C1 segment of cervical spinal cord (tissue), 14 donors: ENCODE data around the gene CNTNAP2.

Source experiments
- DNase-seq, 14 donors: peaks; one replicate each; lab custom pipeline; 2025; lab: John Stamatoyannopoulos, UW

Gene CNTNAP2

DNA sequence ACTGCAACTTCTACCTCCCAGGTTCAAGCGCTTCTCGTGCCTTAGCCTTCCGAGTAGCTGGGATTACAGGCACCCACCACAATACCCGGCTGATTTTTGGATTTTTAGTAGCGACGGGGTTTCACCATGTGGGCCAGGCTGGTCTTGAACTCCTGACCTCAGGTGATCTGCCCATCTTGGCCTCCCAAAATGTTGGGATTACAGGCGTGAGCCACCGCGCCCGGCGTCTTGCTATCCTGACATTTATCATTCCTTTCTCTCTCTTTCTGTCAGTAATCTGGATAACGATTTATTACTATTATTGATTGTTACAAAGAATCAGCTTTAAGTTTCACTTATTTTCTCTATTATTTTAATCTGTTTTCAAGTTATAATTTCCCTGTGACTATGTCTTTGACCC lies 548.4 kb downstream of the CNTNAP2 start:
- DNase-seq = no peak

DNA sequence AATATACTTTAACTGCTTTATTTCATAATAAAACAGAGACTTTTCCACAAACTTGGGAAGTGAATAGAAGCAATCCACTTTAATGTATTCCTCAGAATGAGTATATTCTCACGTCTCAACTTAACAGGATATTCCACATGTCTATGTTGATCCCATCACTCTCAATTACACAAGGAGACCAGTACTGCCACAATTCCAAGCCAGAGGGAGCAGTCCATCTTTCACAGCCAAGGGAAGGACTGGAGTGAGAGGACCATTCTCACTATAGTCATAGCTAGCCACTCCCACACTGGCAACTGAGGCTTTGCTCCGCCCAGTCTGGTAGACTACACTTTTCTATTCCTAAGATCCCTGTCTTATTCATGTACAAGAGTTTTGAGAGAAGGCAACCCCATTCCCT lies 553.9 kb downstream of the CNTNAP2 start:
- no peak for DNase-seq

DNA sequence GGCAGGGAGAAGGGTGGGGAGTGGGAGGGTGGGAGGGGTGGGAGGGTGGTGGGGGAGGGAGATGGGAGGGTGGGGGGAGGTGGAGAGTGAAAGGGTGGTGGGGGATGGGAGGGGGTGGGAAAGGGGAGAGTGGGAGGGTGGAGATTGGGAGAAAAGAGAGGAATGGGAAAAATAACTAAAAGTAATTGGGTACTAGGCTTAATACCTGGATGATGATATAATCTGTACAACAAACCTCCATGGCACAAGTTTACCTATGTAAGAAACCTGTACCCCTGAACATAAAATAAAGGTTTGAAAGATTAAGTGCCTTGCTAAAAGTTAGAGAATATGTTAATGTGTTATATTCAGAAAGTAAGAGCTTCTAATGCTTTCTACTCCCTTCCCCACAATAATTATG lies 564.9 kb downstream of the CNTNAP2 start:
- DNase-seq = no peak

DNA sequence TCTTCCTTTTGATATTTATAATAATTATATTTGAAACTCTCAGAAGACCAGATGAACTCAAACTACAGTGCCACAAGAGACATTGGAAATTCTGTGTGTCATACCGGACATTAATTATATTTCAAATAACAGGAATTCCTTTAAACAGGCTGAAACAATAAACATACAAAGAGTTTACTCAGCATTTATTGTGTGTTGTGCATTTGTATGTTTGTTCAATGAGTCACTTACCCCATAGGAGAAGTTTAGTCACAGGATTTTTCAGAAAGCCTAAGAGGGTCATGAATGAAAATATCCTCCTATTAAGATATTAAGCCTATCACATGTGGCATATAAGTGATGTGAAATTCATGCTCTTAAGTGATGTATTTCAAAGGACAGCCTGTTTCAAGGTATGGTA lies 566.8 kb downstream of the CNTNAP2 start:
- no peak for DNase-seq

DNA sequence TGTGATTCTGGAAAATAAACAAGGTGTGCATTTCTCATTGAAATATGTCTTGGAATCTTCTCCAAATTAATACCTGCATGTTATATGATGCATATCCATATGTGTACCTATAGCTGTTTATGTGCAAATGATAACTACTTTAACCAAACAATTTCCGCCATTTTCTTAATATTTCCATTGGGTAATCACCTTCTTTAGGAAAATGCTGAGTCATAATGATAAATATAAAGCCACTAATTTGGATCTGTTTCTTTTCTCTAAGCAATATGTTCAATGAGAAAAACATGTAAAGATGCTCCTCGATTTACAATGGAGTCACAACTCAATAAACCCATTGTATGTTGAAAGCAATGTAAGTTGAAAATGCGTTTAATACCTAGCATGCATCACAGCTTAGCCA lies 574.4 kb downstream of the CNTNAP2 start:
- no peak for DNase-seq

DNA sequence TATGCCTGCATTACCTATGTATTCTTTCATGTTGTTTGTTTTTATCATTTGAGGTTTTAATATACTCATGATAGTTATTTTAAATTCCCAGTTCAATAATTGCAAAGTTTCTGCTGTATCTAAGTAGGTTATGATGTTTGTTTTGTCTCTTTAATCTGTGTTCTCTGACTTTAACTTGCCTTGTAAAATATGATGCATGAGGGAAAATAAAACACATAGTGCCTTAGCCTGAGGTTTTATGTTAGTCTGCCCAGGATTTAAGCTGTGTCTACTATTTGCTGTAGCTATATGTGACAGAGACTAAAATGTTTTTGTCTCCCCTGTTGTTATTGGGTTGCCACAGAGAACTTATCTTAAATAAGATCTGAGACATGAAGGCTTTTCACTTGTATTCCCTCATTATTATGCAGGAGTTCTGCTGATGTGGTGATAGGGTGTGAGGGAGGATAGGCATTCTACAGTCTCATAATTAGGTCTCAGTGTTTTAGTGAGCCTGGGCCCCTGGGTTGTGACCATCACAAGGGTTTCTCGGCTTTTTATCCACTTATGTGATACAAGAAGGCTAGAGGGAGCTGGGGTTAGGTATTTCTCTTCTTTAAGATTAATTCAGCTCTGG lies 582.5 kb downstream of the CNTNAP2 start:
- no peak for DNase-seq

DNA sequence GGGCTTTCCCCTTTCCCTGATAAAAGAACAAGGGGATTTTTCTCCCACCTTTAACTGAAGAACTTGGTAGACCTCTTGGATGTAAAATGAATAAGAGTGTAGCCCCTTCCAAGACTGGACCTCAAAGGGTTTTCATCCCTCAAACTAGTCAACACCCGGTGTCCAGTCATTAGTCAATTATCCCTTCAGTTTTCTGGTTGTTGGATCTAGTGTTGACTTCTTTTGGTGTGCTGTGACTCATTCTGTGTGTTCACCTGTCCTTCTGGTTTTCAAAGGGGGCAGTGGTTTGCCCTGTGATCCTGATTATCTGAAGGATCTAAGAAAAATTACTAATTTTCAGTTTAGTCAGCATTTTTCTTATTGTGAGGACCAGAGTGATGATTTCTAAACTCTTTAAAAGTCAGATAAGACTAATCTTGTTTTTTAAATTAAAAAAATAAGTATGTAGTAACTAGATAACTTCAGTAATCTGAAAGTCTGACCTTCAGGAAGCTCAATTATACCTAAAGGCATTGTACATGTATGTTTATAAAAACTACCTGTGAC lies 583.5 kb downstream of the CNTNAP2 start:
- no peak for DNase-seq

DNA sequence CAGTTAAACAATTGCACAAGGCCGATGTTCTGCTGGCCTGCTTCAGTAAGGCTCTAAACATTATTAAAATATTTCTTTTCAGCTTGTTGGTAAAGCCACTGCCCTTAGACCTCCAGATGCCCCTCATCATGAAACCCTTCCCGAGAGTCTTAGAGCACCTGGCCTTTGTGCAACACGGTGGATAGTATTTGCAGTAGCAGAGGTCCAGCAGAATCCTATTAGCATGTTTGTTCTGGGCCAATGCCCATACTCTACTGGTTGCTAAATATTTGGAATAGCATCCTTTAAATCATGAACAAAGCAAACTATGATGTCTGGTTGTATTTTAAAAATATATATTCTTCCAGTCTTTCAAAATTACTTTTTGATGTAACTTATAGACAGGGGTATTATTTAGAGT lies 584.6 kb downstream of the CNTNAP2 start:
- DNase-seq = no peak

DNA sequence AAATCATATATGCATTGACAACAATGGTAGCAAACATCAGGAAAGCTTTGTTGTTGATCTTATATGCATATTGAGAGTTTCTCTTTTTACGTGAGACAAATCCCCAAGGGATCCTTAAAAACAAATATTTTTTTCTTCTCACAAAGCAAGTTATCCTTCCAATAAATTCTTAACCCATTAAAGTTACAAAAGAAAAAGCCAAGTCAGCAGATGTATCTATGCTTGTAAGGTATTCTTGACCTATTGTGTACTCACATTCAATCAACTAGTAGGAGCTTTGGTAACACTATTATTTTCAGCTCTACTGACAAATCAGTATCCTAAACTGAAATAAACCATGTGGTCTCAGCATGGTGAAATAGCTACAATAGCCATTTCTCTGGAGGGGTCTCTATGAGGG lies 586.3 kb downstream of the CNTNAP2 start:
- DNase-seq = no peak

DNA sequence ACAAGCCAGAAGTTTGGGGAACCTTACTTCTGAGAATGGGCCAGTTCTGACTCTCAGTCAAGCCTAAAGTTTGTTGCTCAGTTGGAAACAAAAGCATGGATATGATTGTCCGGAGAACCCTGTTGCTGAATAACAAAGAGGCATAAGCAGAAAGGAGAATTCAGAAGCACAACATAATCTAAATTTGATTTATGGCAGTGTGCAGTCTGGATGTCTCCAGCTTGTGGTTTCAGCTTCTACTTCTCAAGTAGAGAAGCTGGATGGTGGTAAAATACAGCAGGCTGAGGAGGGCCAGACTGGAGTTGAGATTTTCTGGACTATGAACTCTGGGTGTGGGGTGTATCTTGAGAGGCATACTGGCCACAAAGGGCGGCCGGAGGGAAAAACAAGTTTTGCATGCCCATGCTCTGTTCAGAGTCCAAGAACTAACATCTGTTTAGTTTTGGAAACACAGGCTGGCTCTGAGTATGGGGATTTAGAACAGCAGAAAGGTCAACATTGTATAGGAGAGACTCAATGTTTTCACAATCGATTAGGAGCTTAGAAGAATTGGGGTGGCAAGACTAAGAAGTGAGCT lies 592.9 kb downstream of the CNTNAP2 start:
- no peak for DNase-seq

DNA sequence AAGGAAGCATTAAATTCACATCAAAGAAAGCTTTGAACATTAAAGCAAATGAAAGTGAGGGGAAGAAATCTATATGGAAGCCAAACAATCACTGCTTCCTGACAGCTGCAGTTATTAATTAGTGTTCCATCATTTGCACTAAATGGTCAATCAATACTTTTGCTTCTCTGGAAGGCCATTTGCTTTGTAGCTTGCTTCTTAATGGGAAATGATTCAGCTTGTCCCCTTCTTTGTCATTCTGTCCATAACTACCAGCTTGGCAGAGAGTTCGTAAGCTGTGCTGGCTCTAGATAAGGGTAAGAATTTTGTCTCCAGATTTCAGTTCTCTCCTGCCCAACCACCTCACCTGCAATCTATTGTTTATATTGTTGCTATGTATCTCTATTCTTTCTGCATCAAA lies 596.6 kb downstream of the CNTNAP2 start:
- no peak for DNase-seq

DNA sequence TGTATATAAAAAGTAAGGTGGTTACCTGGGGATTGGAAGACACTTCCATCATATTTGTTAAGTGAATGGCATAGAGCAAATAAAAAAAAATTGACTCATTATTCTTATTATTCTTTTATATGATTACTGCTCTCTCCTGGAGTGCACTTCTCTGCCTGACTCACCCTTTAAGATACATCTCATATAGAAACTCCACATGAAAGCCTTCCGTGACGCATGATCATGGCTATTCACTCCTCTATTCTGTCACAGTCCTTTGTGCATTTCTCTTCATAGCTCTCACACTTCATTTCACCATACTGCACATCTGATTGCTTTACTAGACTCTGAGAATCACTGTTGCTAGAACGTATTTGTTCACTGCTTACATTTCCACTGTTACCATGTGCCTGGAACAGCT lies 597.3 kb downstream of the CNTNAP2 start:
- no peak for DNase-seq

DNA sequence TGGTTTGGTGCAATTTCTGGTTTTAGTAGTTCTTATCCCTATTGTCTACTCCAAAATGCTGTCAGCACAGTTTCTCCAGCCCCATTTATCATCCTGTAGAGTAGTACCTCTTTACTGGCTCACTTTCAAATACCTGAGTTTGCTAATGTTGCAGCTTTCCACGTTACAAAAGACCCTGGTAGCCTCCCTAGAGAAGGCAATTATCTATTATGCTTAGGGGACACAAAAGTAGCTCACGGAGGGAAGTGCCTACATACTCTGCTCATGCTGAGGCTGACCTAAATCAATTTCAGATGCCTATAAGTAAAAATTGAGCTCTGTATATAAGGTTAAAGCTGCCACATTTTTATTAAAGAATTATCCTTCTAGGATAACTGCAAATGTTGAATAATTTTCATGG lies 603.6 kb downstream of the CNTNAP2 start:
- no peak for DNase-seq

DNA sequence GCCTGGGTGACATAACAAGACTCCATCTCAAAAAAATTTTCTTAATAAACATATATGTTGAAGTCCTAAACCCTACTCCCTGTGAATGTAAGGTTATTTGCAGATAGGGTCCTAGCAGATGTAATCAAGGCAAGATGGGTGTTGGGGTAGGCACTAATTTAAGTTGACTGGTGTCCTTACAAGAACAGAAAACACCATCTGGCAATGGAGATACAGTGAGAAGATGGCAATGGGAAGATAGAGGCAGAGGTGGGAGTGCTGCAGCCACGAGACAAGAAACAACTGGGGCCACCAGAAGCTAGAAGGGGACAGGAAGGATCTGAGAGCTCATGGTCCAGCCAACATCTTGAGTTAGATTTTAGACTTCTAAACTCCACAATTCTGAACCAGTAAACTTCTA lies 606.4 kb downstream of the CNTNAP2 start:
- DNase-seq = no peak

DNA sequence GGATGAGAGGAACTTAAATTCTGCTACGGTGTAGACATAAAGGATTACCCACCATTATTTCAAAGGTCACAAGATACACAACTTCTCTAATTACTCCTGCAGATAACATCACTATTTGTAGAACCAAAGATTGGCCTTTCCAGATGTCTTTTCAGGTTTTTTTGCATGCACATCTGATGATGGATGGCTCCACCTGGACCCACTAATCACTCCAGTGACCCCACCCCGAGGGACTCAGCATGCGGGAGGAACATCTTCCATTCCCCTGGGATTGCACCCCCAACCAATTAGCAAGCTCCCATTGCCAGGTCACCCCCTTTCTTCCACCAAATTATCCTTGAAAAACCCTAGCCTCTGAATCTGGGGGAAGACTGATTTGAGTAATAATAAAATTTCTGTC lies 608.9 kb downstream of the CNTNAP2 start:
- DNase-seq = no peak

DNA sequence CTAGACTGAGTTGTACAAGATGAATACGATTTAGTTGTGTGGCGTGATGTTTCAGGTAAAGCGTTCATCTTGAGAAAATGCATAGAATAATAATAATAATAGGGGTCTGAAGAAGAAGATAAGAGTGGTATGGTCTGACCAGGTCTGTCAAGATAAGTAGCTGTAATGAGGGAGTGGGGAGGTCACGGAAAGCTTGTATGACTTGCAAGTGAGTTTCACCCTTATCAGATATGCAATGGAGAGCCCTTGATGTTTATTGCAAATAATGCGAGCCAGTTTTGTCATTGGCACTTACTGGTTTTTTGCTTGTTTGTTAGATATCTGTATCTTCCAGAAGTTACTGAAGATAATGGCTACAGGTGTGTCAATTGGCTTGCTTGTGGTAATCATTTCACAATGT lies 611.5 kb downstream of the CNTNAP2 start:
- DNase-seq = no peak

DNA sequence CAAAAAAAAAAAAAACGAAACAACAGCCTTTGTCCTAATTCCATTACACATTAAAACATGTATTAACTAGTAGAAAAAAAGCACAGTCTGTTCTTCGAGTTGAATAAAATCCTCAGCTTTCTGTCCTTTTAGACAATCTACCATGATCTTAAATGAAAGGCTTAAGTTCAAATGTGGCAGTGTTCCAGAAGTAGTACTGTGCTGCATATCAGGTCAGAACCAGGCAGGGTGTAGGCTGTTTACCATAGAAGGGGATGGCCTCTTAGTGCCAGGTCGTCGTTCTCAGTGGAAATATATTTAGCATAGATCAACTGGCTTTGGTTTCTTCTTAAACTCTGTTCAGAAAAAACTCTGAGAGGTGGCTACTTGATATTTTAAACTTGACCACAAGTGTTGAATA lies 612.0 kb downstream of the CNTNAP2 start:
- DNase-seq = no peak

DNA sequence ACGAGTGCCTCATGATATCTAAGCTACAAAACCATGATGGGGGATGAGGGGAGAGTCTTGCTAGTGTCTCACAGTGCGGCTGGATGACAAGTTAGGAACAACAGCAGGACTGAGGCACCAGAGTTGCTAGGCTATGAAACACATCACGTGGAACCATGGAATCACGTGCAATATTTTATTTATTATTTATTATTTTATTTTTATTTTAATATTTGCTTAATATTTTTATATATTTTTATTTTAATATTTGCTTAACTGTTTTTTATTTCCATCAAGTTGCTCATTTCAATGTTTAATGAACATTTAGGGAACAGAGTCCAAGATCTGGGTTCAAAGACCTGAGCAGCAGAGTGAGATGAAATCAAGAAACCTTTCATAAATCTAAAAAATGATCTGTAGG lies 614.6 kb downstream of the CNTNAP2 start:
- no peak for DNase-seq

DNA sequence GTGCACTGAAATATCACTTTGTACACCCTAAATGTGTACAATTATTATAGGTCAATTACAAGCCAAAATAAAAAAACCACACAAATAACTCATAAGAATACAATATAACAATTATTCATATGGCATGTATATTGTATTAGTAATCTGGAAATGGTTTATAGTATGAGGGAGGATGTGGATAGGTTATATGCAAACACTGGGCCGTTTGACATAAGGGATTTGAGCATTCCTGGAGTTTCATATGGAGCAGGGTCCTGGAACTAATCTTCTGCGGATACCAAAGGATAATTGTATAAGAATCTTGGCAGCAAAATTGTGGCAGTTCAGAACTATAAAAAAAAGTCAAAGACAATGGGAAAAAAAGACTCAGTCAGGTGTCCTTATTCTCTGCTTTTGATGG lies 619.4 kb downstream of the CNTNAP2 start:
- DNase-seq = no peak

DNA sequence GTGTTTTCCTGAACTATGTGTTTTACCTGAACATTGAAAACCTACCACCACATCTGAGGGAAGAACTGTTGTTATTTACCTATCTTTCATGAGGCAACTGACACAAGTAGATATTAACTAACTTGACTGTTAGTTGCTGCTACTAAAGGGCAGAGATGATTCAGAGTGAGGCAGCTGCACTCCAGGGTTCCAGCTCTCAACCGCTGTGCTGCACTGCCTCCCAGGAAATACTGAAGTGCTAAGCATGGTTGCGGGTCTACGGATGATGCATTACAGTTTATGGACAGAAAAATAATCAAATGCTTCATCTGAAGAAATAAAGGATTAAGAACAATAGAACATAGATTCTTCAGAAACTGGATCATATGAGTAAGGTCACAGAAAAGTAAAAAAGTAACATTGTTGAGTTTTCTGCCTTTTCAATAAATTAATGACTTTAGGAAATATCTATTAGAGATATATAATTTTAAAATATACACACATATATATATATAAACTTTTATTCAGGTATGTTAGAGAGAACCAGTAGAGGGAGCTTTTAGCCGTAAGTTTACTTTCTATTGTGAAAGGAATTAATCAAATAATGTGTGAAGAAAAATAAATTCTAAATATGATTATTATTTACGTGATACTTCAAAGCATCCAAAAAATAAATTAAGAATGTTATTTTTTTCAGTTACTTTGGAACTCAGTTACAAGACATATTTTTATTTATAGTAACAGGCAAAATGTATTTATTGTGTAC lies 620.0 kb downstream of the CNTNAP2 start:
- no peak for DNase-seq

DNA sequence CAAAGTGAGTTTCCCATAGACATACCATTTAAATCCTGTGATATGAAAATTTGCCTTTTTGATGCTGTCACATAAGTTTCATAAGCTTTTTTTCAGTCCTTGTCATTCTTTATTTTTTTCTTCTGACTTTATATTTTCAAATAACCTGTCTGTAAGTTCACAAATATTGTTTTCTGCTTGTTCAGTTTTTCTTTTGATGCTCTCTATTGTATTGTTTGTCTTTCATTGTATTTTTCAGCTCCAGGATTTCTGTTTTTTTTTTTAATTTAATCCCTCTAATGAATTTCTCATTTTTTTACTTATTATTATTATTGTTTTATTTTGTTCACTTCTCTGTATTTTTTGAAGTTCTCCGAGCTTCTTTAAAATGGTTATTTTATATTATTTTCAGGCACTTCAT lies 623.4 kb downstream of the CNTNAP2 start:
- no peak for DNase-seq

DNA sequence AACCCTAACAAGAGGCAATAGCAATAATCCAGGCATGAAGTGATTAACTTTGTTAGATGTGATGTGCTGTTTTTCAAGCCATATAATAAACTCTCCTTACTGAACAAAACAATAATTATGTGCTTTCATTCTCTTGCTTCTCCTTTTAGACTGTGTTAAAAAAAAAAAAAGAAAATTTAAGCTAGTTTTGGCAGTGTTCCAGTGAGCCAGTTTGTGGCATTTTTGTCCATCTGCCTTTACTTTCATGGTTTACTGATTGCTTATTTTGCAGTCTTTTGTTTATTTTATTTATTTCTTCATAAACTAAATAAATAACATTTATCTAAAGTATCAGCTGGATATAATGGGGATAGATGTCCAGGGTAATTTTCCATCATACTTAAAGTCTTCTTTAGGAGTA lies 625.3 kb downstream of the CNTNAP2 start:
- peak in 1 of 14 donors; percentile 10 for DNase-seq

DNA sequence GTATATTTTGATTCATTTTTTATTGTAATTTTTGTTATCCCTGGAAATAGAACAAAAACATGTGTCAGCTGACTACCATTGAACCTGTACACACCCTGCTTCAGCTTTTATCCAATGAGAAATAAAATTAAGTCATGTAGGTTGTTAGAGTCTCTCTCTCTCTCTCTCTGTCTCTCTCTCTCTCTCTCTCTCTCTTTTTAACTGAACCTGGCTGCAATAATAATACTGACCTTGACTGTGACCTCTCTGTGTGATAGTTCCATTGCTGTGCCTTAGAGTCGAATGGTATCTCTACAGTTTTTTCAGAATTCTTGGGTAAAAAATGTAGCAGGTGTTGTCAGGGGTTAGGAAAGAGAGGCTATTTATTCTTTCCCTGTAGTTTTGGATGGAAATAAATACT lies 637.8 kb downstream of the CNTNAP2 start:
- no peak for DNase-seq
